SK-N-SH treated with all-trans-retinoic acid at 6 μM for 48 hours (cell line): ENCODE measurements around the gene TIMM23.

Experiments
- ARNTL ChIP-seq: fragments of 450-650 bp; formaldehyde crosslinking; IDR thresholded peaks from 2 replicates; pipeline ENCODE4 v1.5.0; 2020; ENCODE audit warnings: low read depth, mild to moderate bottlenecking, moderate library complexity, borderline replicate concordance
- RARB ChIP-seq: fragments of 250-450 bp; sonication (Bioruptor Pico); IDR thresholded peaks from 2 replicates; pipeline ENCODE4 v1.8.0; 2021; ENCODE audit warnings: mild to moderate bottlenecking, moderate library complexity
- ZFP30 ChIP-seq: fragments of 450-650 bp; formaldehyde crosslinking; IDR thresholded peaks from 2 replicates; pipeline ENCODE4 v1.5.0; 2022; ENCODE audit warnings: mild to moderate bottlenecking, moderate library complexity
- ZNF8 ChIP-seq: fragments of 450-650 bp; formaldehyde crosslinking; IDR thresholded peaks from 2 replicates; pipeline ENCODE4 v1.5.0; 2020; ENCODE audit warnings: mild to moderate bottlenecking, moderate library complexity

- TF ChIP-seq ZFP30 (CRISPR knock-in tag) (no peak), ARNTL (CRISPR knock-in tag) (no peak), ZNF8 (CRISPR knock-in tag) (no peak), RARB (CRISPR knock-in tag) (no peak)
These were observed 79.9 kb downstream of the TIMM23 start for GRCh38 chr10:46052057-46052790.
